Stomach (tissue), 4 donors: ENCODE data around the gene BICRA.

Experiments
- CTCF ChIP-seq, 7 experiments: fragments of 450-650 bp in 4 of 7; fragments of 200-600 bp in 3 of 7; sonication (generic) in 3 of 7; IDR thresholded peaks; one replicate each; pipeline ENCODE4 v1.5.1; 2016 to 2019; ENCODE audit warnings: antibody characterized with exemption in 7 of 7, control low read depth in 2 of 7, mild to moderate bottlenecking in 1 of 7
- EP300 ChIP-seq: sonication (generic); formaldehyde crosslinking; IDR thresholded peaks from one replicate; pipeline ENCODE4 v1.6.1; 2017; ENCODE audit warnings: antibody characterized with exemption
- POLR2A ChIP-seq, 4 donors: fragments of 450-650 bp; IDR thresholded peaks; one replicate each; pipeline ENCODE4 v1.6.1; 2016; ENCODE audit warnings: antibody characterized with exemption in 4 of 4, control low read depth in 2 of 4, mild to moderate bottlenecking in 1 of 4, moderate library complexity in 1 of 4
- POLR2AphosphoS5 ChIP-seq, 3 donors: sonication (generic); formaldehyde crosslinking; IDR thresholded peaks; one replicate each; pipeline ENCODE4 v1.6.1; 2016; ENCODE audit warnings: antibody characterized with exemption in 3 of 3

GRCh38 chr19:47601180-47601904 lies 7.6 kb upstream of the BICRA start:
- no peak for TF ChIP-seq POLR2A (IDR thresholded peaks at IDR 0.05)
- no peak for TF ChIP-seq CTCF (IDR thresholded peaks at IDR 0.05)
- TF ChIP-seq POLR2AphosphoS5 (IDR thresholded peaks at IDR 0.05): peak in 1 of 3 donors; percentile 10
- TF ChIP-seq EP300: no peak
